Fibroblast of the aortic adventitia (primary cell): Measurements from ENCODE around the gene MRGPRG. TPM values are rescaled to one million over a fixed set of nuclear protein-coding genes. Genes with fewer than 3 reads are reported as not detected.

ENCODE experiments used
- DNase-seq: peaks from one replicate; pipeline ENCODE4 v3.0.0-alpha.2; 2010; ENCODE audit warnings: low read depth
- H3K4me3 ChIP-seq: 2 replicates; pipeline ENCODE4 v1.5.1; 2011; ENCODE audit warnings: low read depth, mild to moderate bottlenecking, control low read depth, low read length, moderate library complexity
- CTCF ChIP-seq: IDR thresholded peaks from 2 replicates; pipeline ENCODE4 v1.5.1; 2011; ENCODE audit warnings: mild to moderate bottlenecking, low read length, control low read depth, inconsistent platforms; ENCODE audit not compliant: insufficient read depth
- total RNA-seq: library from RNA; depleted of rRNA; stranded (reverse); fragments of >200 nt; gene quantifications from 2 replicates; pipeline ENCODE4 v1.2.3, GENCODE V29; 2012; ENCODE audit warnings: low replicate concordance

MRGPRG gene
- total RNA-seq, 1 donor = not detected

- no peak for DNase-seq
- H3K4me3 ChIP-seq = no peak overlapping the region
- TF ChIP-seq CTCF = no peak
These were observed 17.5 kb downstream of the MRGPRG start for GRCh38 chr11:3201112-3201581.

GRCh38 chr11:3200388-3201111, 18.1 kb downstream of the MRGPRG start:
- no peak for TF ChIP-seq CTCF
- H3K4me3 ChIP-seq = no peak overlapping the region
- no peak for DNase-seq

GRCh38 chr11:3199537-3200295, 18.9 kb downstream of the MRGPRG start:
- no peak for DNase-seq
- H3K4me3 ChIP-seq = no peak overlapping the region
- no peak for TF ChIP-seq CTCF

GRCh38 chr11:3198815-3199214, 19.8 kb downstream of the MRGPRG start:
- no peak overlapping the region for H3K4me3 ChIP-seq
- DNase-seq = no peak
- TF ChIP-seq CTCF = no peak

GRCh38 chr11:3197878-3198528, 20.6 kb downstream of the MRGPRG start:
- no peak for TF ChIP-seq CTCF
- H3K4me3 ChIP-seq = no peak overlapping the region
- no peak for DNase-seq

GRCh38 chr11:3197044-3197695, 21.4 kb downstream of the MRGPRG start:
- no peak for TF ChIP-seq CTCF
- DNase-seq = no peak
- H3K4me3 ChIP-seq = no peak overlapping the region
